ENCODE measurements around the gene MACO1.

Gene MACO1

DNA sequence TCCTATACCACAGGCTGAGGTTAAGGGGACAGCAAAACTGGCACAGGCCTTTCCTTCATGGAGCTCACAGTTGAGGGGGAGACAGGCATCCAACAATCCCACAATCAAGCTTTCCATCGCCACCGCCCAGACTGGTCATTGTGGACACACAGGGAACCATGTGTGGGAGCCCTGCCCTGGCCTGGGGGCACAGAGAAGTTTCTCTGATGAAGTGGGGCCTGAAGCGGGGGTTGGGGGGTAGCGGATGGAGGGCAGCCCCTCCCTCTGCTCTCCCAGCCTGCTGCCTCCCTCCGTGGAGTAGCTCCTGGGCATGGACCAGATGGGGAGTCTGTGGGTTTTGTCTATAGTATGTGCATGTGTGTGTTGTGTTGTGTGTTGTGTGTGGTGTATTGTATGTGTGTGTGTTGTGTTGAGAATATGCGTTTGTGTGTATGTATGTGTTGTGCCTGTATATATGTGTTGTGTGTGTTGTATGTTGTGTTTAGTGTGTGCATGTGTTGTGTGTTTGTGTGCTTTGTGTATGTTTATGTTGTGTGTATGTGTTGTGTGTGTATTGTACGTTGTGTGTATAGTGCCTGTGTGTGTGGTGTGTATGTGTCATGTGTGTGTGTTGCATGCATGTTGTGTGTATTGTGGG lies 98.3 kb downstream of the MACO1 start:
- Histone ChIP-seq H3K4me2 (ENCODE audit: low read length) (no peak overlapping the region), H3F3A (ENCODE audit: insufficient read depth, low read length) (no peaks in the 10 kb centered on the region), H3K9ac (ENCODE audit: low read length) (no peak overlapping the region), H4K20me1 (ENCODE audit: insufficient read depth, low read length) (no peaks in the 10 kb centered on the region), H3K4me1 (ENCODE audit: insufficient read depth, low read length, severe bottlenecking) (no peaks in the 10 kb centered on the region), H3K9me2 (ENCODE audit: low read depth, low read length) (no peaks in the 10 kb centered on the region), H3K27ac (ENCODE audit: low read depth, low read length, poor library complexity, severe bottlenecking) (no peak overlapping the region), H3K4me3 (ENCODE audit: low read depth, low read length, poor library complexity, severe bottlenecking) (no peak overlapping the region), H3K36me3 (ENCODE audit: insufficient read depth, low read length) (no peaks in the 10 kb centered on the region), H3K9me3 (ENCODE audit: low read length) (no peaks in the 10 kb centered on the region), H2AFZ (ENCODE audit: low read length) (no peak overlapping the region), H3K27me3 (ENCODE audit: insufficient read depth, low read length) (0 out of 2 replicates have a peak, but pooled peaks cover 5% of the 10 kb centered on the region), H3K79me2 (ENCODE audit: insufficient read depth, low read length) (no peaks in the 10 kb centered on the region)
- TF ChIP-seq EZH2 (IDR thresholded peaks at IDR 0.05; ENCODE audit: borderline replicate concordance, low read length) = no peak
- no peak for TF ChIP-seq CTCF (IDR thresholded peaks at IDR 0.05; ENCODE audit: low read length)

DNA sequence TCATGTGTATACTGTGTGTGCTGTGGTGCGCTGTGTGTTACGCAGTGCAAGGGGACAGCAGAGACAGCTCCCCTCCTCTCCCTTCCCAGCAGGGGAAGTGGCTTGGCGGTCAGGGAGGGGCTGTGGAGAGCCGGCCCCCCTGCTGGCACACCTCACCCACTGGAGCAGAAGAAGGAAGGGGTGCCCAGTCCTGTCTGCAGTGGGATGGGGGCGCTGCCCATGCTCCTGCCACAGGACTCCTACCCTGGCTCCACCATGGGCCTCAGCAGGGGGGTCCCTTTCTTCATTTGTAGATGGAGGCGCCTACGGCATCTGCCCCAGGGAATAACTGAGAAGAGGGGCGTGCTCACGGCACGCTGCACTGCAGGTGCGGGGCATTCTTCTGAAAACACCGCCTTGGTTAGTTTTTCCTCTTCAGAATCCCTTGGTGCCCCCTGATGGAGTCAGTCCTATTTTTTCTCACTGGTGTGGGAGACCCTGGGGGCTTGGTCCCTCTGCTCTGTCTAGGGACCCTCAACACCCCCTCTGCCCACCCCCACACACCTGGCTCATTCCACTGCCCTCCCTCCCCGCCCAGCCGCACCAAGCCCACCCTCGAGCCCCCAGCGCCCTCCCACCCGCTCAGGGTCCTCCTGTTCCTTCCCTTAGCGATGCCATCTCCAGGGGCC lies 99.0 kb downstream of the MACO1 start:
- H3K9me3 ChIP-seq (ENCODE audit: low read length) = no peaks in the 10 kb centered on the region
- no peak overlapping the region for H3K4me3 ChIP-seq (ENCODE audit: low read depth, low read length, poor library complexity, severe bottlenecking)
- H3K9ac ChIP-seq (ENCODE audit: low read length) = no peak overlapping the region
- no peaks in the 10 kb centered on the region for H3F3A ChIP-seq (ENCODE audit: insufficient read depth, low read length)
- no peaks in the 10 kb centered on the region for H3K36me3 ChIP-seq (ENCODE audit: insufficient read depth, low read length)
- no peak overlapping the region for H3K27ac ChIP-seq (ENCODE audit: low read depth, low read length, poor library complexity, severe bottlenecking)
- H3K79me2 ChIP-seq (ENCODE audit: insufficient read depth, low read length) = no peaks in the 10 kb centered on the region
- H4K20me1 ChIP-seq (ENCODE audit: insufficient read depth, low read length) = no peaks in the 10 kb centered on the region
- no peaks in the 10 kb centered on the region for H3K9me2 ChIP-seq (ENCODE audit: low read depth, low read length)
- 0 out of 2 replicates have a peak, but pooled peaks cover 5% of the 10 kb centered on the region for H3K27me3 ChIP-seq (ENCODE audit: insufficient read depth, low read length)
- H3K4me2 ChIP-seq (ENCODE audit: low read length) = no peak overlapping the region
- no peak for TF ChIP-seq EZH2 (IDR thresholded peaks at IDR 0.05; ENCODE audit: borderline replicate concordance, low read length)
- no peak for TF ChIP-seq CTCF (IDR thresholded peaks at IDR 0.05; ENCODE audit: low read length)
- no peak overlapping the region for H2AFZ ChIP-seq (ENCODE audit: low read length)
- no peaks in the 10 kb centered on the region for H3K4me1 ChIP-seq (ENCODE audit: insufficient read depth, low read length, severe bottlenecking)

DNA sequence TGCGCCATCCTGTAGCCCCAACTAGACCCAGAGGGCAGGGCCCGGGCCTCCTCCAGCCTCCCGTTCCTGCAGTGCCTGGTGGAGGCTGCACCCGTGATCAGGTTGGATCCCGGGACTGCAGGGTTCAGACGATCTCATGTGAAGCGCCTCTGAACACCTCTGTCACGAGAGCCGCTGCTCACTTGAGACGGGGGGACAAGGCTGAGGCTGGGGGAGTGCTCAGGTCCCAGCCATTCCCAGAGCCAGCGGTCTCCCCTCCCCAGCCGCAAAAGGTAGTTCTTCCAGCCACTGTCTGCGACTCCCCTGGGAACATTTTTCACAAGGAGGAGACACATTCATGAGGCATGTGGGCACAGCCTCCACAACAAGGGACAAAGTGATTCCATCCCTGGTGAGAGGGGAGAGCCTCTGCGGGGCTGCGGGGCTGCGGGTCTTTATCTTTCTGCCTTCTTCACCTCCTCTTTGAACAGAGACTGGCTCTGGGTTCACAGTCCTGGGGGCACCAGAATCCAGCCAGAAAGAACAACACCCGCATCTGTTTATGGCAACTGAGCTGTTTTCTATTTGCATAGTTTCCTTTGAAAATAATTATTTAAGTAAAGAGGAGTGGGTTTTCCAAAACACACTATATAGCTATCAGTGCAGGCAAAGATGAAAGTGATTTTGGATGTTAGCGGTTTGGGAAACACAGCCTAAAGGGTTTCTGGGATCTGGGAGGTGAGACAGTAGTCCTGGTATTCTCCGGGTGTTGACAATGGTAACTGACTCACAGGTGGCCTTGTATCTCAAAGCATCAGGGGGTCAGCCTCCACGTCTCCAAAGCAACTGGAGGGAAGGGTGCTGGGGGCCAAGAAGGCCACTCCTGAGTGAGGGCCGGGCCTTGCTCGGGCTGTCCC lies 99.7 kb downstream of the MACO1 start:
- no peak overlapping the region for H3K4me2 ChIP-seq (ENCODE audit: low read length)
- no peaks in the 10 kb centered on the region for H4K20me1 ChIP-seq (ENCODE audit: insufficient read depth, low read length)
- H3K27ac ChIP-seq (ENCODE audit: low read depth, low read length, poor library complexity, severe bottlenecking) = no peak overlapping the region
- no peak overlapping the region for H3K4me3 ChIP-seq (ENCODE audit: low read depth, low read length, poor library complexity, severe bottlenecking)
- no peaks in the 10 kb centered on the region for H3K4me1 ChIP-seq (ENCODE audit: insufficient read depth, low read length, severe bottlenecking)
- H3K79me2 ChIP-seq (ENCODE audit: insufficient read depth, low read length) = no peaks in the 10 kb centered on the region
- no peaks in the 10 kb centered on the region for H3F3A ChIP-seq (ENCODE audit: insufficient read depth, low read length)
- TF ChIP-seq EZH2 (IDR thresholded peaks at IDR 0.05; ENCODE audit: borderline replicate concordance, low read length) (no peak), CTCF (IDR thresholded peaks at IDR 0.05; ENCODE audit: low read length) (no peak)
- no peak overlapping the region for H2AFZ ChIP-seq (ENCODE audit: low read length)
- H3K9me2 ChIP-seq (ENCODE audit: low read depth, low read length) = no peaks in the 10 kb centered on the region
- no peaks in the 10 kb centered on the region for H3K9me3 ChIP-seq (ENCODE audit: low read length)
- H3K9ac ChIP-seq (ENCODE audit: low read length) = no peak overlapping the region
- no peaks in the 10 kb centered on the region for H3K36me3 ChIP-seq (ENCODE audit: insufficient read depth, low read length)
- 0 out of 2 replicates have a peak, but pooled peaks cover 2% of the 10 kb centered on the region for H3K27me3 ChIP-seq (ENCODE audit: insufficient read depth, low read length)
